HG03066 (cell line): ENCODE data around the gene GRM5.
"Not testable (repeated sequence)": the region's sequence is repeated elsewhere in the genome, so short reads cannot be mapped to it uniquely, and the experiment has no call there.

ENCODE experiments used
- ATAC-seq: cut with Tn5 transposase; IDR thresholded peaks from one replicate; pipeline ENCODE4 v1.9.1; 2021; ENCODE audit warnings: low read depth; ENCODE audit not compliant: unreplicated experiment

The GRM5 gene

GRCh38 chr11:88978992-88979391 is 86.8 kb downstream of the GRM5 start:
- not testable (repeated sequence) for ATAC-seq

- ATAC-seq: not testable (repeated sequence)
Observed at GRCh38 chr11:88975441-88975840, 90.3 kb downstream of the GRM5 start.

GRCh38 chr11:88972210-88972609 is 93.6 kb downstream of the GRM5 start:
- ATAC-seq: no peak

- not testable (repeated sequence) for ATAC-seq
Observed at GRCh38 chr11:88961621-88962020, 104.2 kb downstream of the GRM5 start.

- not testable (repeated sequence) for ATAC-seq
Observed at GRCh38 chr11:88959857-88960256, 105.9 kb downstream of the GRM5 start.

GRCh38 chr11:88950975-88951374 is 114.8 kb downstream of the GRM5 start:
- no peak for ATAC-seq

GRCh38 chr11:88948908-88949307 is 116.9 kb downstream of the GRM5 start:
- not testable (repeated sequence) for ATAC-seq

GRCh38 chr11:88947843-88948572 is 117.8 kb downstream of the GRM5 start:
- not testable (repeated sequence) for ATAC-seq

GRCh38 chr11:88929665-88930064 is 136.1 kb downstream of the GRM5 start:
- not testable (repeated sequence) for ATAC-seq

GRCh38 chr11:88917065-88917464 is 148.7 kb downstream of the GRM5 start:
- not testable (repeated sequence) for ATAC-seq

GRCh38 chr11:88909500-88909899 is 156.3 kb downstream of the GRM5 start:
- no peak for ATAC-seq

- ATAC-seq: not testable (repeated sequence)
Observed at GRCh38 chr11:88901436-88901835, 164.3 kb downstream of the GRM5 start.

- ATAC-seq: not testable (repeated sequence)
Observed at GRCh38 chr11:88888855-88889254, 176.9 kb downstream of the GRM5 start.

- no peak for ATAC-seq
Observed at GRCh38 chr11:88886796-88887195, 179.0 kb downstream of the GRM5 start.

- ATAC-seq: not testable (repeated sequence)
Observed at GRCh38 chr11:88882800-88883199, 183.0 kb downstream of the GRM5 start.

GRCh38 chr11:88861618-88862017 is 204.2 kb downstream of the GRM5 start:
- ATAC-seq: no peak

- ATAC-seq: not testable (repeated sequence)
Observed at GRCh38 chr11:88860431-88860830, 205.4 kb downstream of the GRM5 start.

GRCh38 chr11:88853963-88854362 is 211.8 kb downstream of the GRM5 start:
- ATAC-seq: not testable (repeated sequence)

GRCh38 chr11:88851547-88851946 is 214.2 kb downstream of the GRM5 start:
- not testable (repeated sequence) for ATAC-seq

GRCh38 chr11:88849773-88850172 is 216.0 kb downstream of the GRM5 start:
- ATAC-seq: not testable (repeated sequence)

- ATAC-seq: no peak
Observed at GRCh38 chr11:88849368-88849767, 216.4 kb downstream of the GRM5 start.

GRCh38 chr11:88846266-88846665 is 219.5 kb downstream of the GRM5 start:
- not testable (repeated sequence) for ATAC-seq
